SK-N-MC (cell line): ENCODE data around the gene SIGLEC8.

ENCODE experiments used
- EZH2 ChIP-seq: fragments of 200-600 bp; sonication (generic); IDR thresholded peaks from one replicate; pipeline ENCODE4 v1.6.1; 2017; ENCODE audit warnings: antibody characterized with exemption
- FOXP2 ChIP-seq: optimal IDR thresholded peaks from 2 replicates; pipeline ENCODE3; 2011; ENCODE audit warnings: mild to moderate bottlenecking, moderate library complexity; ENCODE audit not compliant: insufficient read depth; ENCODE audit errors: extremely low read length, control extremely low read depth
- POLR2AphosphoS5 ChIP-seq: IDR thresholded peaks from 2 replicates; pipeline ENCODE4 v1.6.1; 2012; ENCODE audit warnings: mild to moderate bottlenecking, low read depth, low read length, borderline replicate concordance

DNA sequence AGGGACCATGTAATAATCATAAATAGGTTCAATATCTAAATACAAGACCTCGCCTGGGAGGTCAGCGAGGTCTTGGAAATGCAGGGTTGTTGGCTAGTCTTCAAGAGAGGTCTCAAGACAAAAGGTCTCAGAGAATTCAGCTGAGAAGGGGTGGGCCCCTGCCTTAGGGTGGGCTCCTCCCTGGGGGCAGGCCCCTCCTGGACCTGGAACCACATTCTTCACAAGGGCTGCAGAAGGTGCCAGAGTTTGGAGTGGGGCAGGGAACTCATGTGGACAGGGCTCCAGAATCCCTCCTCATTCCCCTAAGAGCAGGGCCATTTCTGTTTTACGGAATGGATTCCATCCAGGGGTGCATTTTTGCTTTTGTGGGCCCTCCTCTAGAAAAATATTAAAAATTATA lies 30.2 kb upstream of the SIGLEC8 start:
- no peak for TF ChIP-seq EZH2
- TF ChIP-seq POLR2AphosphoS5, result no peak
- no peak for TF ChIP-seq FOXP2
